Astrocyte (in vitro differentiated cells and primary cell): ENCODE data around the gene KEL. TPM values are rescaled to one million over a fixed set of nuclear protein-coding genes. Genes with fewer than 3 reads are reported as not detected.

ENCODE experiments used
- DNase-seq: peaks from one replicate; pipeline ENCODE4 v3.0.0-alpha.2; 2010; ENCODE audit warnings: low read depth
- FAIRE-seq: peaks from 2 replicates; lab custom pipeline; 2011; peaks lifted over from hg19 to GRCh38; lab: Jason Lieb, UNC
- H2AFZ ChIP-seq: 2 replicates; pipeline ENCODE4 v1.6.0; 2012; ENCODE audit warnings: low read depth, low read length, inconsistent platforms
- H3K27ac ChIP-seq: 2 replicates; pipeline ENCODE4 v1.5.1; 2011; ENCODE audit warnings: low read depth, low read length, inconsistent platforms
- H3K27me3 ChIP-seq: 2 replicates; pipeline ENCODE4 v1.6.0; 2011; ENCODE audit warnings: low read length, inconsistent platforms; ENCODE audit not compliant: insufficient read depth
- H3K36me3 ChIP-seq: 2 replicates; pipeline ENCODE4 v1.5.1; 2011; ENCODE audit warnings: low read length, inconsistent platforms; ENCODE audit not compliant: insufficient read depth
- H3K4me1 ChIP-seq: 2 replicates; pipeline ENCODE4 v1.5.1; 2011; ENCODE audit warnings: low read length, inconsistent platforms; ENCODE audit not compliant: insufficient read depth
- H3K4me2 ChIP-seq: 2 replicates; pipeline ENCODE4 v1.6.0; 2012; ENCODE audit warnings: low read length, inconsistent platforms
- H3K4me3 ChIP-seq: 2 replicates; pipeline ENCODE4 v1.5.1; 2011; ENCODE audit warnings: low read depth, mild to moderate bottlenecking, low read length, inconsistent platforms; ENCODE audit not compliant: insufficient read depth
- H3K79me2 ChIP-seq: 2 replicates; pipeline ENCODE4 v1.6.0; 2012; ENCODE audit warnings: mild to moderate bottlenecking, low read length, inconsistent platforms; ENCODE audit not compliant: insufficient read depth
- H3K9ac ChIP-seq: 2 replicates; pipeline ENCODE4 v1.6.0; 2012; ENCODE audit warnings: mild to moderate bottlenecking, low read length, inconsistent platforms
- H3K9me3 ChIP-seq: 2 replicates; pipeline ENCODE4 v1.5.1; 2012; ENCODE audit warnings: low read depth, mild to moderate bottlenecking, low read length, inconsistent platforms; ENCODE audit not compliant: insufficient read depth
- H4K20me1 ChIP-seq: 2 replicates; pipeline ENCODE4 v1.6.0; 2012; ENCODE audit warnings: low read length, inconsistent platforms; ENCODE audit not compliant: insufficient read depth
- H3K27ac Mint-ChIP-seq: one replicate; pipeline ENCODE4 v1.8.0; 2021; ENCODE audit warnings: mild to moderate bottlenecking, mixed read lengths; ENCODE audit not compliant: unreplicated experiment
- H3K27me3 Mint-ChIP-seq: one replicate; pipeline ENCODE4 v1.8.0; 2021; ENCODE audit warnings: low read depth, mixed read lengths; ENCODE audit not compliant: unreplicated experiment
- H3K36me3 Mint-ChIP-seq: one replicate; pipeline ENCODE4 v1.8.0; 2021; ENCODE audit warnings: low read depth, mixed read lengths; ENCODE audit not compliant: unreplicated experiment
- H3K4me1 Mint-ChIP-seq: one replicate; pipeline ENCODE4 v1.8.0; 2021; ENCODE audit warnings: low read depth, mixed read lengths; ENCODE audit not compliant: unreplicated experiment
- H3K4me3 Mint-ChIP-seq: one replicate; pipeline ENCODE4 v1.8.0; 2021; ENCODE audit warnings: mild to moderate bottlenecking, moderate library complexity, mixed read lengths; ENCODE audit not compliant: unreplicated experiment
- H3K9me3 Mint-ChIP-seq: one replicate; pipeline ENCODE4 v1.8.0; 2021; ENCODE audit warnings: mild to moderate bottlenecking, mixed read lengths; ENCODE audit not compliant: unreplicated experiment
- CTCF ChIP-seq: IDR thresholded peaks from 2 replicates; pipeline ENCODE4 v1.5.1; 2011; ENCODE audit warnings: low read depth, mild to moderate bottlenecking, inconsistent platforms, low read length, moderate library complexity; ENCODE audit not compliant: insufficient read depth
- EZH2 ChIP-seq: IDR thresholded peaks from 2 replicates; pipeline ENCODE4 v1.6.1; 2012; ENCODE audit warnings: mild to moderate bottlenecking, low read length, inconsistent platforms; ENCODE audit not compliant: insufficient read depth
- total RNA-seq: library from RNA; stranded (reverse); gene quantifications from 2 replicates; pipeline ENCODE4 v1.2.1, GENCODE V29; 2021

The KEL gene
- total RNA-seq, 1 donor from 2014 or later: not detected

DNA sequence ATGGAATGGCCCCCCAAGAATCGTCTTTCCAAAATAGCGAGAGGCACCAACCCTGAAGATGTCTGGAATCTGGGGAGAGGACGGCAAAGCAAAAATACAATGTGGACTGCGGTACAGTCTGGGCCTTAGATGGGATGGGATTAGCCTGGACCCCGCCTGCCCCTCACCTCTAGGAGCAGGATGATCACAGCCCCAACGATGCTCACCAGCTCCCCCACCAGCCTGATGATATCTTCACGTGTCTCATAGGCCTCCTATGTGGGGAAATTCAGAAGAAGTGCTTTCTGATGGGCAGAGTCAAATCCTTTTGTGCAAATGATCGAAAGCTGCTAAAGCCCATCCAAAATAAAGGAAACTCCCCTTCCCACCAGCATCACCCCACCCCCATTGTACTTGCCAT, 46.8 kb downstream of the KEL start:
- Mint-ChIP-seq H3K27me3 (peaks cover 18% of the 10 kb centered on the region), H3K9me3 (no peaks in the 10 kb centered on the region), H3K36me3 (no peaks in the 10 kb centered on the region), H3K4me1 (peaks cover 1% of the 10 kb centered on the region), H3K4me3 (no peak overlapping the region), H3K27ac (no peak overlapping the region)
- FAIRE-seq: no peak
- H3K4me3 ChIP-seq: no peak overlapping the region
- no peak overlapping the region for H3K27ac ChIP-seq
- no peak overlapping the region for H2AFZ ChIP-seq
- DNase-seq: no peak
- TF ChIP-seq CTCF (no peak), EZH2 (no peak)
- no peaks in the 10 kb centered on the region for H4K20me1 ChIP-seq
- H3K36me3 ChIP-seq: no peaks in the 10 kb centered on the region
- no peaks in the 10 kb centered on the region for H3K79me2 ChIP-seq
- H3K4me2 ChIP-seq: no peak overlapping the region
- no peaks in the 10 kb centered on the region for H3K27me3 ChIP-seq
- H3K9me3 ChIP-seq: no peaks in the 10 kb centered on the region
- H3K4me1 ChIP-seq: no peaks in the 10 kb centered on the region
- no peak overlapping the region for H3K9ac ChIP-seq

GRCh38 chr7:142914121-142914520, 48.0 kb downstream of the KEL start:
- Histone ChIP-seq H3K36me3 (no peaks in the 10 kb centered on the region), H3K9ac (no peak overlapping the region), H3K27me3 (no peaks in the 10 kb centered on the region), H3K4me2 (no peak overlapping the region), H3K4me3 (no peak overlapping the region), H4K20me1 (no peaks in the 10 kb centered on the region), H3K27ac (no peak overlapping the region), H3K4me1 (no peaks in the 10 kb centered on the region), H2AFZ (no peak overlapping the region), H3K79me2 (no peaks in the 10 kb centered on the region), H3K9me3 (no peaks in the 10 kb centered on the region)
- Mint-ChIP-seq H3K4me3 (no peak overlapping the region), H3K36me3 (no peaks in the 10 kb centered on the region), H3K27ac (no peak overlapping the region), H3K4me1 (peaks cover 1% of the 10 kb centered on the region), H3K9me3 (no peaks in the 10 kb centered on the region), H3K27me3 (peaks cover 12% of the 10 kb centered on the region)
- FAIRE-seq (no peak), DNase-seq (no peak)
- TF ChIP-seq CTCF (no peak), EZH2 (no peak)

GRCh38 chr7:142913566-142913965, 48.6 kb downstream of the KEL start:
- no peaks in the 10 kb centered on the region for H3K36me3 Mint-ChIP-seq
- FAIRE-seq (no peak), DNase-seq (no peak)
- H3K4me1 Mint-ChIP-seq: peaks cover 1% of the 10 kb centered on the region
- no peak overlapping the region for H3K27ac Mint-ChIP-seq
- H3K4me3 Mint-ChIP-seq: no peak overlapping the region
- Histone ChIP-seq H2AFZ (no peak overlapping the region), H3K27me3 (no peaks in the 10 kb centered on the region), H3K27ac (no peak overlapping the region), H3K79me2 (no peaks in the 10 kb centered on the region), H3K9me3 (no peaks in the 10 kb centered on the region), H3K36me3 (no peaks in the 10 kb centered on the region), H4K20me1 (no peaks in the 10 kb centered on the region), H3K4me1 (no peaks in the 10 kb centered on the region), H3K9ac (no peak overlapping the region), H3K4me2 (no peak overlapping the region), H3K4me3 (no peak overlapping the region)
- H3K27me3 Mint-ChIP-seq: peaks cover 12% of the 10 kb centered on the region
- no peak for TF ChIP-seq EZH2
- no peak for TF ChIP-seq CTCF
- H3K9me3 Mint-ChIP-seq: no peaks in the 10 kb centered on the region
